Measurements from ENCODE around the gene CTIF. TPM values are rescaled to one million over a fixed set of nuclear protein-coding genes. Genes with fewer than 3 reads are reported as not detected.

Gene CTIF
- total RNA-seq, 1 donor from 2014 or later: 35.1 TPM

GRCh38 chr18:48778344-48779011 is 239.6 kb downstream of the CTIF start:
- TF ChIP-seq POLR2AphosphoS5 (IDR thresholded peaks at IDR 0.05; ENCODE audit: insufficient read depth in 1 of 2, low read depth in 1 of 2) (no peak), POLR2A (IDR thresholded peaks at IDR 0.05) (no peak), CTCF (IDR thresholded peaks at IDR 0.05) (no peak)
- H3K27ac ChIP-seq: no peak overlapping the region
- no peaks in the 10 kb centered on the region for H3K36me3 ChIP-seq
- no peaks in the 10 kb centered on the region for H3K27me3 ChIP-seq
- H3K4me3 ChIP-seq: no peak overlapping the region
- H3K9me3 ChIP-seq: no peaks in the 10 kb centered on the region
- intact Hi-C loops (cut with DNase I): loop anchor here (5.0 to 10.0 kb wide), 4 partner anchors 94 to 386 kb away; partner anchors contain the start of gene SMAD7
- H3K4me1 ChIP-seq: peaks cover 62% of the 10 kb centered on the region
- DNase-seq (ENCODE audit: extremely low spot score in 2 of 2): no peak

- Histone ChIP-seq H3K27me3 (no peaks in the 10 kb centered on the region), H3K4me3 (no peak overlapping the region), H3K9me3 (no peaks in the 10 kb centered on the region), H3K4me1 (peaks cover 62% of the 10 kb centered on the region), H3K36me3 (no peaks in the 10 kb centered on the region), H3K27ac (peak overlapping the region; percentile 80)
- no peak for TF ChIP-seq POLR2A (IDR thresholded peaks at IDR 0.05)
- no peak for TF ChIP-seq CTCF (IDR thresholded peaks at IDR 0.05)
- no peak for TF ChIP-seq POLR2AphosphoS5 (IDR thresholded peaks at IDR 0.05; ENCODE audit: insufficient read depth in 1 of 2, low read depth in 1 of 2)
- DNase-seq (ENCODE audit: extremely low spot score in 2 of 2): no peak
- intact Hi-C loops (cut with DNase I): loop anchor here (5.0 to 10.0 kb wide), 4 partner anchors 95 to 385 kb away; partner anchors contain the start of gene SMAD7
These were observed 240.6 kb downstream of the CTIF start for GRCh38 chr18:48779462-48779861.

GRCh38 chr18:48780201-48780912 is 241.5 kb downstream of the CTIF start:
- H3K4me3 ChIP-seq: peak overlapping the region in 1 of 2 donors; percentile 15
- no peaks in the 10 kb centered on the region for H3K27me3 ChIP-seq
- H3K27ac ChIP-seq: peak overlapping the region; percentile 80
- intact Hi-C loops (cut with DNase I): loop anchor here (10.0 kb wide), 1 partner anchor 64 kb away; no protein-coding TSS in a partner anchor
- peak in 1 of 2 donors; percentile 24 for TF ChIP-seq POLR2AphosphoS5 (IDR thresholded peaks at IDR 0.05; ENCODE audit: insufficient read depth in 1 of 2, low read depth in 1 of 2)
- TF ChIP-seq CTCF (IDR thresholded peaks at IDR 0.05): no peak
- TF ChIP-seq POLR2A (IDR thresholded peaks at IDR 0.05): no peak
- peaks cover 62% of the 10 kb centered on the region for H3K4me1 ChIP-seq
- H3K36me3 ChIP-seq: no peaks in the 10 kb centered on the region
- H3K9me3 ChIP-seq: no peaks in the 10 kb centered on the region
- no peak for DNase-seq (ENCODE audit: extremely low spot score in 2 of 2)

- peak overlapping the region; percentile 80 for H3K27ac ChIP-seq
- DNase-seq (ENCODE audit: extremely low spot score in 2 of 2): no peak
- no peaks in the 10 kb centered on the region for H3K36me3 ChIP-seq
- no peaks in the 10 kb centered on the region for H3K27me3 ChIP-seq
- H3K4me3 ChIP-seq: peak overlapping the region; percentile 10 to 15
- no peaks in the 10 kb centered on the region for H3K9me3 ChIP-seq
- intact Hi-C loops (cut with DNase I): loop anchor here (10.0 kb wide), 1 partner anchor 64 kb away; no protein-coding TSS in a partner anchor
- TF ChIP-seq POLR2A (IDR thresholded peaks at IDR 0.05) (no peak), POLR2AphosphoS5 (IDR thresholded peaks at IDR 0.05; ENCODE audit: insufficient read depth in 1 of 2, low read depth in 1 of 2) (no peak), CTCF (IDR thresholded peaks at IDR 0.05) (no peak)
- peaks cover 62% of the 10 kb centered on the region for H3K4me1 ChIP-seq
These were observed 242.0 kb downstream of the CTIF start for GRCh38 chr18:48780913-48781162.
